HG02623 (cell line): ENCODE results near the gene EGFLAM.
A peak's percentile ranks its signal among the peaks of the same experiment; 100 is the strongest.

ENCODE experiments used
- ATAC-seq: cut with Tn5 transposase; IDR thresholded peaks from one replicate; pipeline ENCODE4 v1.9.1; 2021; ENCODE audit warnings: moderate library complexity; ENCODE audit not compliant: unreplicated experiment

Gene EGFLAM

DNA sequence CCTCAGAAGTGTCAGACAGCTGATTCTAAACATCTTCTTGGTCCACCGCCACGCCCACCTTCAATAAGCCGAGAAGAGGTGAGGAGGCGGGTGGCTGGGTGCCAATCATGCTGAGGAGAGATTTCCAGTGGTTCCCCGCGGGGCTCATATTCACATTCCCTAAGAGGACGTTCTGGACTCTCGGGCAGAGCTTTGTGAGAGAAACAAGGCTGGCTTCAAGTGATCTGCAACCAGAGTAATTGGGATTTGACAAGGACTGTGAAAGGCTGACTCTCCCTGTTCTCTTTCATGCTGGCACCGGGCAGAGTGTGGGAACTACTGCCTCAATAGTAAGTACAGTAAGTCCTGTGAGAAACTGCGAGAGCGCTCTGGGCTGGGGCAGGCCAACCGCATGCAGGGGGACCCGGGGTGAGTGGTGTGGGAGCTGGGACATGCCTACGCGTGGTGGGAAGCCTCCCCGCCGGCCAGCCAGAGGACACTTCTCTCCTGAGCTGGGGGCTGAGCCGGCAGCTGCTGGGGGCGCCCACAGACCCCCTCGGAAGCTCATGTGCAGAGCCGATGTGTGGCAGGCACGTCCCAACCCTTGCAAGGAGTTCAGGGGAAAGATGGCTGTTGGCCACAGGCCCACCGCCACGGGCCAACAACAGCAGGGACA lies 187.1 kb downstream of the EGFLAM start:
- no peak for ATAC-seq

DNA sequence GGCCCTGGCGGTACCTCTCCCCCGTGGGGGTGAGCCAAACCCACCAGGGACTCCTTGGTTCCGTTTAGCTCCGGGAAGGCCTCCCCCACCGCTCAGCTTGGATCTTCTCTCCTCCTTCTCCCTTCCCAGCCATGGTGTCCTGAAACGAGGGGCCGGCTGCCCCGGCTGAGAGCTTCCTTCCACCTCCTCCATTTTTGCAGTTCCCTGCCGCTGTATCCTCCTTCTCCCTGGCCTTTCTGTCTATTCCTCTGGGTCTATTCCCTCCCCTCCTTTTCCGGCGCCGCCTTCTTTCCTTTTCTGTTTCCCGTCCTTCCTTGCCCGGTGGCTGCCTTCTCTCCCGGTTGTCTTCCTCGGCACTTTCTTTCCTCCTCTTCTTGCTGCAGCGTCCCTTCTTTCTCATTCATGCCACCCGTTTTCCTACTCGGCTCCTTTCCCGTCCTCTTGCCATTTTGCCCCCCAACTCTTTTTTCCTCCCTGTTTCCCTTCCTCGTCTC lies 187.7 kb downstream of the EGFLAM start:
- ATAC-seq = no peak

DNA sequence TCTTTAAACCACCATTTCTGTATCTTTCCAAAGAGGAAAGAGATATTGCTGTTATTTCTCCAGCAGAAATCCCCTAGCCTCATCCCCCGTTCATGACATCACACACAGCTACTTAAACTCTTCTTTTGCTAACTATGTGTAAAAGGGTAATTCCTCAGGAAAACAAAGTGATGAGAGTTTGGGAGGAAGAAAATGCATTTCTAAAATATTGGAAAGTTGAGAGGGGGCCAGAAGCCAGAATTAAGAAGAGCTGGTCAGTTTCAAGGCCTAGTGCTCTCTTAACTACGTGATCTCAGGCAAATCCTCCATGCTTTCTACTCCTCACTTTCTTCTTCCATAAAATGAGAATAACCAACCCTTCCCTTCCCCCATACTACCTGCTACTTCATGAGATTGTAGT lies 188.7 kb downstream of the EGFLAM start:
- ATAC-seq = no peak

DNA sequence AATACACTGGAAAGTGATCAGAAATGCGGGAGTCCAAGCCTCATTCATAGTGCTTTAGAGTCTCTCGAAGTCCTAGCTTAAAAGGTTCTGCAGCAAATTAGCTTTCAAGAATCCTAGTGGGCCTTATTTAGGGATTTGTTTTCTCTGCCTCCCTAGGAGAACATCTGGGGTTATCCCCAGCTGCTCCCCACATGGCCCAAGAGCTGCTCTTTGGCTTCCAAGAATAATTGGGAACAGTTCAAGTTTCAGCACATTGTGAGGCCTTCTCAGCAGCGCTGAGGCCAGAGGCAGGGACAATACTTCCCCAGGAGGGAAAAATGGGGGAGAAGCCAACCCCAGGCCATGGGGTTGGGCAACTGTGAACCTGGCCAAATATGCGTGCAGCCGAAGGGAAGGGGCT lies 189.4 kb downstream of the EGFLAM start:
- ATAC-seq = no peak

DNA sequence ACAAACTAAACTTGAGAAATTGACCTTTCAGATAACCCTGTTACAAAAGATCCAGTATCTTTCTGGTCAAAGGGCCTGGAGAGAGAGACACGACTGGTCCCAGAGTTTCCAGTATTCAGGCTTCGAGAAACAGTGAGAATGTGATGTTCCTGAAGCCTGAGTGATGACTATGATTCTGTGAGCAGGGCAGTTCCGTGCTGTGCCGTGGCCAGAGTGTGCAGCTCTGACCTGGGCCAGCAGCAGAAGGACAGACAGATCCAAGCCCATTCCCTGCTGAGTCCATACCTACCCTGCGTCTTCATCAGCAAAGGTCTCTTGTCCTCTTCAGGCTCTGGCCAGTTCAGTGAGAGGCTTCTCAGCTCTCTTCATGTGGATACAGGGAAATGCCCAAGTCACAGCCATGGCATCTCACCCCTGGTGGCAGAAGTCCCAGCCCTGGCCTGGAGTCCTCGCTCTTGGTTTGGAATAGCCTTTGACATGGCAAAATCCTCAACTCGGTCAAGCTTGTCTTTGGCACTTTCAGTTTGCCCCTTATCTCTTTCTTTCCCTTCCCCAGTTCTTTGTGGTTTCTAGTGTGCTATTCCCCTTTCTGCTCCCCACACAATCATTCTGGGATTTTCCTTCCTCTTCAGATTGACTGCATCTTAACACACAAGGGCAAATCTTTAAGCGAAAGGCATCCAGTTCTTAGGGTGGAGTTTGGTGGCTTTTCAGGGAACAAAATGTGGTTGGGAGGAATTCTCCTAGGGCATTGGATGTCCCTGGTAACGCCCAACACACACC lies 190.4 kb downstream of the EGFLAM start:
- no peak for ATAC-seq

DNA sequence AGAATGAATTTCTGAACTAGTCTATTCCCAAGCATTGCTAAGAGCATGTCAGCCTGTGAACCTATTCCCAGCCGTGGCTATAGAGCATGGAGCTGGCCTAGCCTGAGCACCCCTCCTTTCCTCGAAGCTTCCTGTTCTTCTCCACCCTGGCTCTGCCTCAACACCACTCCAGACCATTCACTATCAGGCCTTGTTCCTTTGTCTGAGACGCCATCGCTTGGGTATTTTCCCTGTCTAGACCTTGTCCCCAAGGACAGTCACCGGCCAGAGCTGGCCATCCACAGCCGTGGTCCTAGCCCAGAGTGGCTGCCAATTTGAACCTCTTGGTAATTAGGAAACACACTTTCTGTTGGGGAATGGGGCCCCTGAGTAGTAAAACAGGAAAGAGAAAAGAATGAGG lies 192.3 kb downstream of the EGFLAM start:
- no peak for ATAC-seq

DNA sequence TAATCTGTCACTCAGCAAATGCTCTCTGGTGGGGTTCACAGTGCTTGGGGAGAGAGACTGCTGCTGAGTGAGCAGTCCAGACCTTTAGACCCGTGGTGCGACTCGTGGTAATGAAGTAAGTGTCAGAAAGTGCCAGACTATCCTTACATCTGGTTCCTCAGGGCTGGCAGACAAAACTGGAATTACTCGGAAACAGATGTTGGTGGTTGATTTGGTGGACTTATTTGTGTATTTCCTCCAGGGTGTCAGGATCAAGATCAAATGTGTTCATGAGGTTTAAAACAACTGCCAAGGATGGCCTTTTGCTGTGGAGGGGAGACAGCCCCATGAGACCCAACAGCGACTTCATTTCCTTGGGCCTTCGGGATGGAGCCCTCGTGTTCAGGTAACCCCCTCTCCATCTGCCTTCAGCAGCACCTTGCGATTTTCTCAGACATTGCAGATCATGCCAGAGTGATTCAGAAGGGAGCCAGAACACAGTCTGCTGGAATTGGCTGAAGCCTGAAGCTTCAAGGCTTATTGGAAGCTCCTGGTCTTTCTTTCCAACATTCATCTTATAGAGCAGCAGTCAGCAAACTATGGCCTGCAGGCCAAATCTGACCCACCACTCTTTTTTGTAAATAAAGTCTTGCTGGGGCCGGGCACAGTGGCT lies 192.8 kb downstream of the EGFLAM start:
- ATAC-seq = no peak

DNA sequence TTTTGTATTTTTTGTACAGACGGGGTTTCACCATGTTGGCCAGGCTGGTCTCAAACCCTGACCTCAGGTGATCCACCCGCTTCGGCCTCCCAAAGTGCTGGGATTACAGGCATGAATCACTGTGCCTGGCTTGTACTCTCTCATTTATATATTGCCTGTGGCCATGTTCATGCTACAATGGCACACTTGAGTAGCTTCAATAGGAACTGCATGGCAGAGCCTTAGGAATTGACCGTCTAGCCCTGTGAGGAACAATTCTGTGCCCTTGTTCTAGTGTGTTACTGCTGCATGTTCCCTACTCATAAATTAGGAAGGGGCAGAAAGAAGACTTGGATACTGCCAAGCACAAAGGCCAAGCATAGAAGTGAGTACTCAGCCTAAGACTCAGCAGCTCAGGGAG lies 193.8 kb downstream of the EGFLAM start:
- no peak for ATAC-seq

DNA sequence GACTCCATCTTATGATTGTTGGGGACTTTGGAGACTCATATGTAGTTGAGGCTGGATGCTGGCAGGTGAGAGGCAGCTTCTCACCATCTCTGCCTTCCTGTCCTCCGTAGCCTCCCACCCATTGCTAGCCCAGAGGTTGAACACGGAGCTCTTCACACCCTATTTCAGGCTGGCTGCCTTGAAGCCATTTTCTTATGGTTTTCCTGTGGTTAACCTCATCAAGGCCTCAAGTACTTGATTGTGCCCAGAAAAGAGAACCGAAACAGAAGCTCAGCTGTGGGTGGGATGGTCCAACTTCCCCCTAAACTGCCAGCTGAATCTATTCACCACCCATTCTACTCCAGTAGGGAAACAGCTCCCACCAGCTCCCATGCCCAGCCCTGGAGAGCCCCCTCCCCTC lies 195.1 kb downstream of the EGFLAM start:
- peak; percentile 98 for ATAC-seq

DNA sequence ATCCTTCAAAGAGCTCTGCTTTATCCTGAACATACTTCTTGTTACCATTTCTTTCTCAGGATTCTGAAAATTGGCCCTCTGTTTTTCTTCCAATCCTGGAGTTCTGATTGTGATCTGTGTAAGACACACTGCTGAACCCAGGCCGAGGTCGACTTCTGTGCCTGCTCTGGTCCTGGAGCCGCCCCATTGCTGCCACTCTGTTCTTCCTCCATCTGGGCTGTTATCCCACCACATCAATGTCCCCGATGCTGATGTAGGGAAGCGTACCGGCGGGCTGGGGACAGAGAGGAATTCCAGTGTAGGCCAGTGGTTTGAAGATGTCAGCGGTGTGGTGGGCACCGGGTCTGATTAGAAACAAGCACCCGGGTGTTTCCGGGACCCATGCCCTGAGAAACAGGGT lies 195.6 kb downstream of the EGFLAM start:
- ATAC-seq = peak; percentile 2

DNA sequence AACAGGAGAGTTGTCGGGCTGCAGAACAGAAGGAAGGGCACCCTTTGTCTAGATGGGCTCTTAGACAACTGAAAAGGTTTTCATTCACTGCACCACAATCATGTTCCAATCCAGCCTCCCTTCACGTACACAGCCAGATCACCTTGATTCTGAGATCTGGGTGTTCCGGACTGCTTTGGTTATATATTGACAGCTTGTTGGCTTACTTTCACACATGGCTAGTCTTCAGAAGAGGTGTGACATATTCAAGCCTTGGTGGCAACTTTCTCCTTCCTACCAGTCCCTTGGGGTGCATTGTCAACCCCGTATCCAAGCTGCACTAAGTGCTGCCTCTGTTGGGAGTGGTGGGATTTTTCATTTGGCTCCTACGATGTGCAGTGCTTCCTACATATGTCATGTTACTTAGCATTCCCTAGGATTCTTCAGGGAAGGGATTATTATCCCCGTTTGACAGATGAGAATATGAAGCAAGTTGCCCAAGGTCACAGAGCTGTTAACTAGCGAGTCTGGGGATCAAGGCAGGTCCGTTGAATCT lies 197.5 kb downstream of the EGFLAM start:
- ATAC-seq = no peak

DNA sequence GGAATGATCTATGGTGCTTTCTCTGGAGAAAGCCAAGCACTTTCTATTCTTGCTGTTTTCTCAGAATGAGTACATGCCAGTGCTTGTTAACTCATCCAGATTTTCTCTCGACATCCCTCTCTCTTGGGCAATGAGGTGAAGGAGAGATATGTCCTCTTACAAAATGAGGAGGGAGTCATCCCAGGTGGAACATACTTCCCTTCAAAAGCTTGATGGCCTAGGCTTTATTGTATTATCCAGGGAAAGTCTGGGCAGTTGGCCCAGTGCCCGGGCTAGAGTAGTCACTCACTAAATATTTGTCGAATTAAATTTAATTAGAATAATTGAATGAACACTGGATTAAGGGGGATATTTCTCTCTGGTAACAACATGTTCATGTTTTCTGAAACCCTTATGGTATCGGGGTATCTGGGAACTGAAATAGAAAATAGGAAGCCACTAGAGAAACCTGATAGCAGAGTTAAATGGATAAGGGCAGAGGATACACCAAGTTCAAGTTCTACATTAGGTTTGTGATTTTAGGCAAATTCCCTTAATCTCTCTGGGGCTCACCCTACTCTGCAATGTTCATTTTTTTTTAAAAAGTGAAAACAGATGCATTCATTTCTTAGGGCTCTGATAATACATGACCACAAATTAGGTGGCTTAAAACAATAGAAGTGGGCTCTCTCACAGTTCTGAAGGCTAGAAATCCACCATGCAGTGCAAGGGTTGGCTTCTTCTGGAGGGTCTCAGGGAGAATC lies 198.5 kb downstream of the EGFLAM start:
- no peak for ATAC-seq

DNA sequence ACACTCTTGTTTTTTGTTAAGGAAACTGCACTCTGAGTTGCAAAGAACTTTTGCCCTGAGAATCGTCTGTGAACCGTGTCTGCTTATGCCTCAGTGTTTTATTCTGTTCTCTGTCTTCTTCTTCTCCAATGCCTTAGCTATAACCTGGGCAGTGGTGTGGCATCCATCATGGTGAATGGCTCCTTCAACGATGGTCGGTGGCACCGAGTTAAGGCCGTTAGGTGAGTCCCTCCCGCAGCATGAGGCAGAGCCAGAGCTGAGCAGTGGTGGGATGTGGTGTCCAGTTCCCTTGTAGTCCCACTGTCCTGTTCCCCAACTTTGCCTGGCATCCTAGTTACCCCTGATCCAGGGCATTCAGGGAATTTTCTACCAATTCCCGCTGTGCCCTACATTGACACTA lies 199.8 kb downstream of the EGFLAM start:
- no peak for ATAC-seq

DNA sequence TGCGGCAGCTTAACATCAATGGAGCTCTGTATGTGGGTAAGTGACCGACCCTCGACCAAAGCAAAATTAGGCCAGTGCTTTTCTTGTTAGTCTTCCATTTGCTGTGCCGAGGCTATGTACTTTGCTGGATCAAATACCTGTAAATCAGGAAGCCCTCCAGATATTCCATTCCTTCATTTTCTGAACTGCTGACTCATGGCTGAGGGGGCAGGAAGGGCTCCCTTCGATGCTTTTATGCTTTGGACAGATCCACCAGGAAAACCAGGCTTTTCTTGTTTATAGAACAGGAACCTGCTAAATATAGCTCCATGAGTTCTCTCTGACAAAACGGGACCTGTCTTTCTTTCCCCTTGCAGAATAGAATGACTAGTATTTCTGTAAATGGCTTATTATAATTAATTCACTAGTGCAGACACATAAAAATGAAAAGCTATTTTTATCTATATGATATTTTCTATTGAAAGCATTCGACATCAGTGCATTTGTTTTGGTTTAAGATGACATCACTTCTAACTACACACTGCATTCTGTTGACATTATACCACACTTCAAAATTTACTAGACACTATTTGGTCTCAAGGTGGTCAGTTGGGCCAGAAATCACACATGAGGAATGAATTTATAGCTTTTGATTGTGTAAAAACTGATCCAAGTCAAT lies 204.7 kb downstream of the EGFLAM start:
- no peak for ATAC-seq

DNA sequence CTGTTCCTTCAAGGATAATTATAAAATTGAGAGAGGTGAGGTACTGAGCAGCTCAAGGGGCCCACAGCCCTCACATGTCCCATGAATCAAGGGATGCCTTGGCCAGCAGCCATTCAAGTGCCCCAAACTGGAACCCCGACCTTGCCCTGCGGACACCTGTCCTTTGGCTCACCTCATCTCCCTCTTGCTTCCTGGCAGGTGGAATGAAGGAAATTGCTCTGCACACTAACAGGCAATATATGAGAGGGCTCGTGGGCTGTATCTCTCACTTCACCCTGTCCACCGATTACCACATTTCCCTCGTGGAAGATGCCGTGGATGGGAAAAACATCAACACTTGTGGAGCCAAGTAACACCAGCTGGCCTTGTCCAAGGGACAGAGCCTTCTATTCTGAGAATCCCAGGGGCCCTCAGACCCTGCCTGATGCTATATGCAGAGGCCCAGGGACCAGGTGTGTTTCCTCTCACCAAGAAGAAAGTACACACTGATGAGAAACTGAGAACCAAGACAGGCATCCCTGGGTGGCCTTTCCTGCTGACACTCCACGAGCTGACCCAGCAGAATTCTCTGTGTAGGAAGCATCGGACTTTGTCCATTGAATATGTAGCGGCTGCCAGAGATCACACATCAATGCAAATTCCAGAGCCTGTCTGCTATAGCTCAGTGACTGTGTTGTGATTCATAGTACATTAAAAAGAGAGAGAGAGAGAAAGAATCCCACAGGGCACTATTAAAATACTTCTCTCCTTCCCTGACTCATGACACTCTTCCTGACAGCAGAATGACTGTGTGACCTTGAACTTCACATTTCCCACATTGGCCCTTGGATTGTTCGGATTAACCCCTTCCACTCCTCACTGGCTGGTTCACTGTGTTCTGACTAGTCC lies 205.5 kb downstream of the EGFLAM start:
- no peak for ATAC-seq

DNA sequence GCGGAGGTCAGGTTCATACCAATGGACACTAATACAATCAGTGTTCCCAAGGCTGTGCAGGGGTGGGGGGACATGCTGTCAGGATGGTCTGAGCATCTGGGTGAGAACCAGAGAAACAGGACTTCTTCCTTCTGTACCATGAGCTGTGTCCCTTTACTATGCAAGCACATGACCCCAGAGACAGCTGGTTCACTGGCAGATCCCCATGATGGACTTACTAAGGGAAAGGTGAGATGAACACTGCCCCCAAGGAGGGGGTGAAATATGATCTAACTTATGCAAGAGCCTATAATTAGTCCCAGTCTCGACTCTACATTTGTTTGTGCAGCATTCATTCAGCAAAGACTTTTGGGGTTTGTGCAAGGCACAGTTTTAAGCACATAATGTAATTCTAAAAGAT lies 206.7 kb downstream of the EGFLAM start:
- no peak for ATAC-seq

DNA sequence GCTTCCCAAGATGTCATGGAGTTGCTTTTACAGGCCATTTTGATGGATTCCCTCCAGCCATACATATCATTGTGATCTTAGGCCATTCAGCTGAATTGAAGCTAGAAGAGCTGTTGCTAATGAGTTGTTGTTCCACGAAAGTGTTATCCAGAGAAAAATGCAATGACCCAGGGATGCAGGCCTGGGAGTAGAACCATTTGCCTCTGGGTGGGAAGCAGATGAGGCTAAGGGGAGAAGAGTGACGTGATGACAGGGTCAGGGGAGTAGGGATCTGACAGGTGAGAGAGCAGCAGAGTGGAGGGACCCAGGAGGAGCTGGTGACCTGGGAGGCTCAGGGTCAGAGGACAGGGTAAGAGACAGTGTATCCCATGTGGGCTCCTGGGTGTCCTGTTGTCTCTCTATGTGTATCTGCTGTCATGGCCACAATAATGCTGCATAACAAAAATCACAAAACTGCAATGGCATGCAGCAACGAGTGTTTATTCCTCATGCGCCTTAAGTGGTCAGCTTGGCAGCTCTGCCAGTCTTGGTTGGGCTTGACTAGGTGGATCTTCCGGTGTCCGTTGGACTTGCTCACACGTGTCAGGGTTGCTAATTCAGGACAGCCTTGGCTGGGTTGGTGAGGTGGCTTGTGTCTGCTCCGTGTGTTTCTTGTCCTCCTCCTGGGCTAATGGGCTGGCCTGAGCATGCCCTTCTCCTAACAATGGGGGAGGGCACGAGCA lies 207.5 kb downstream of the EGFLAM start:
- ATAC-seq = no peak

DNA sequence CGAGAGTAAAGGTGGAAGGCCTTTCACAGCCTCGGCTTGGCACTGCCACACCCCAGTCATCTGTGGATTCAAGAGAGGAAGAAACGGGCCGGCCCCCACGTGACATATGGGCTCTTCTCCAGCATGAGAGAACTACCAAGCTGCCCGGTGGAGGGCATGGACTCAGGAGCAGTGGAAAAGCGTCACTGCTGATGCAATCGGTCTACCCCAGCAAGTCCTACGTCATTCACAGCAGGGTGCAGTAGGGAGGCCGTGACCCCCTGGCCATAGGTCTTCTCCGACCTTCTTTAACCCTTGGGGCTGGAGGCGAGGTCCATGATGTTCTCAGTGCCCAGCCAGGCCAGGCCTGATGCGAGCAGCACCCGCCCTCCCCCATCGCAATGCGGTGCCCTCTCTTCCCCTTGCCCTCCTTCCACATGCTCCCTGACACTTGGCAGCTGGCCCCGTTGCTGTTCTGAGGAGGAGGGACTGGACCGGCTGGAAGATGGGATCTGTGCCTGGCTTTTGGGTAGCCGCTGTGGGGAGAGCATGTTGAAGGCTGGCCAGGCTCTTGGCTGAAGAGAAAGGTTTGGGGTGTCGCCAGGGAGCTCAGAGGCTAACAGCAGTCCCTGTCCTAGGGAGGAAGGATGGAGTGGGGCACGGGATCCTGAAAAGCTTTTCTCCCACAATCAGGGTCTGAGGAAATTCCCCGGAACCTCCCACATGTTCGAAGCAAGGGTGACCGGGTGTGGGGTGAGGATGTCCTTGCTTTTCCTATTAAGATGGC lies 208.2 kb downstream of the EGFLAM start:
- ATAC-seq = no peak
